ENCODE measurements around the gene STX7.

The STX7 gene

GRCh38 chr6:132412656-132413498 is 100.0 kb downstream of the STX7 start:
- DNase-seq (ENCODE audit: low spot score), result no peak

- no peak for DNase-seq (ENCODE audit: low spot score)
These were observed 101.6 kb downstream of the STX7 start for GRCh38 chr6:132411296-132411695.

GRCh38 chr6:132410830-132411229 is 102.1 kb downstream of the STX7 start:
- no peak for DNase-seq (ENCODE audit: low spot score)

GRCh38 chr6:132405143-132405915 is 107.6 kb downstream of the STX7 start:
- no peak for DNase-seq (ENCODE audit: low spot score)

GRCh38 chr6:132404736-132405135 is 108.2 kb downstream of the STX7 start:
- DNase-seq (ENCODE audit: low spot score), result no peak

- no peak for DNase-seq (ENCODE audit: low spot score)
These were observed 108.6 kb downstream of the STX7 start for GRCh38 chr6:132404330-132404729.

- peak; percentile 24 for DNase-seq (ENCODE audit: low spot score)
These were observed 111.2 kb downstream of the STX7 start for GRCh38 chr6:132401618-132402285.

GRCh38 chr6:132400883-132401617 is 111.9 kb downstream of the STX7 start, which contains the start of gene MOXD1:
TSS of gene MOXD1 (minus strand) at chr6:132401475. CDS start at chr6:132401426, 49 bp downstream.
- DNase-seq (ENCODE audit: low spot score), result peak; percentile 95

- DNase-seq (ENCODE audit: low spot score), result peak; percentile 24
These were observed 112.4 kb downstream of the STX7 start for GRCh38 chr6:132400555-132400882.

GRCh38 chr6:132399376-132400074 is 113.4 kb downstream of the STX7 start:
- DNase-seq (ENCODE audit: low spot score), result peak; percentile 17
